ENCODE results near the gene NR1H2. TPM values are rescaled to one million over a fixed set of nuclear protein-coding genes. Genes with fewer than 3 reads are reported as not detected.
"Not testable (repeated sequence)": the region's sequence is repeated elsewhere in the genome, so short reads cannot be mapped to it uniquely, and the experiment has no call there.

NR1H2 gene
- total RNA-seq, 1 experiment from 2014 or later: 40.3 TPM

- DNase-seq (ENCODE audit: low read depth, low spot score); H3K9me3 ChIP-seq (ENCODE audit: control insufficient read depth in 1 of 2, insufficient read depth in 1 of 2, low read depth in 1 of 2, low read length in 2 of 2); H3K9me2 ChIP-seq (ENCODE audit: insufficient read depth); intact Hi-C loops (cut with micrococcal nuclease); H3K4me1 ChIP-seq (ENCODE audit: control insufficient read depth in 1 of 2, insufficient read depth in 2 of 2, low read length in 2 of 2); H3K4me3 ChIP-seq (replicated peaks in 1 of 2; ENCODE audit: low read depth in 1 of 2, low read length in 2 of 2); POLR2A ChIA-PET; H3K27ac ChIP-seq (ENCODE audit: low read depth, low read length); H3K27me3 ChIP-seq (ENCODE audit: insufficient read depth, low read length); CTCF ChIA-PET; ATAC-seq; BruUV-seq (replicated peaks); RAD21 ChIA-PET (ENCODE audit: low non-redundant PET in 1 of 2, low total read pairs in 2 of 2, uncharacterized antibody in 2 of 2, unreplicated experiment in 2 of 2); H3K4me2 ChIP-seq (ENCODE audit: low read length); H2AFZ ChIP-seq (ENCODE audit: low read depth, low read length, poor library complexity, severe bottlenecking); H4K20me1 ChIP-seq (ENCODE audit: insufficient read depth); H3K9ac ChIP-seq (ENCODE audit: low read length): not testable (repeated sequence)
- peaks cover 76% of the 10 kb centered on the region for H3K79me2 ChIP-seq (ENCODE audit: insufficient read depth, low read length)
- H3K36me3 ChIP-seq (ENCODE audit: control insufficient read depth in 1 of 2, insufficient read depth in 2 of 2, low read length in 2 of 2): peaks cover 8 to 27% of the 10 kb centered on the region in 2 experiments; a peak in 2 of 4 replicates
Measured at GRCh38 chr19:50390952-50391351, 14.7 kb downstream of the NR1H2 start.

- POLR2A ChIA-PET: interaction anchor here (1.0 kb wide), 1 partner anchor 188 kb away, joined by 3 read pairs; no protein-coding TSS in a partner anchor
Measured at GRCh38 chr19:50392759-50393158, 16.5 kb downstream of the NR1H2 start.

More at GRCh38 chr19:50392759-50393158, 16.5 kb downstream of the NR1H2 start:
- Histone ChIP-seq H3K9me3 (ENCODE audit: control insufficient read depth in 1 of 2, insufficient read depth in 1 of 2, low read depth in 1 of 2, low read length in 2 of 2) (no peaks in the 10 kb centered on the region), H3K9me2 (ENCODE audit: insufficient read depth) (no peaks in the 10 kb centered on the region), H3K27me3 (ENCODE audit: insufficient read depth, low read length) (no peaks in the 10 kb centered on the region), H3K79me2 (ENCODE audit: insufficient read depth, low read length) (peaks cover 69% of the 10 kb centered on the region), H3K9ac (ENCODE audit: low read length) (no peak overlapping the region), H3K27ac (ENCODE audit: low read depth, low read length) (no peak overlapping the region), H3K4me1 (ENCODE audit: control insufficient read depth in 1 of 2, insufficient read depth in 2 of 2, low read length in 2 of 2) (no peaks in the 10 kb centered on the region), H3K4me2 (ENCODE audit: low read length) (no peak overlapping the region), H2AFZ (ENCODE audit: low read depth, low read length, poor library complexity, severe bottlenecking) (no peak overlapping the region), H3K36me3 (ENCODE audit: control insufficient read depth in 1 of 2, insufficient read depth in 2 of 2, low read length in 2 of 2) (peaks cover 2 to 19% of the 10 kb centered on the region in 2 experiments; a peak in 2 of 4 replicates), H4K20me1 (ENCODE audit: insufficient read depth) (no peaks in the 10 kb centered on the region), H3K4me3 (replicated peaks in 1 of 2; ENCODE audit: low read depth in 1 of 2, low read length in 2 of 2) (no peak overlapping the region)
- TF ChIP-seq CEBPB (IDR thresholded peaks at IDR 0.05; ENCODE audit: low read depth) (no peak), EGR1 (IDR thresholded peaks at IDR 0.05; ENCODE audit: low read depth) (no peak), ZBTB33 (IDR thresholded peaks at IDR 0.05; ENCODE audit: extremely low read depth, insufficient replicate concordance, low read length) (no peak), POLR2A (IDR thresholded peaks at IDR 0.05; ENCODE audit: borderline replicate concordance, extremely low read depth, insufficient read depth, insufficient read length) (no peak), RAD21 (IDR thresholded peaks at IDR 0.05; ENCODE audit: low read depth) (no peak), EZH2phosphoT487 (IDR thresholded peaks at IDR 0.05; ENCODE audit: borderline replicate concordance) (no peak), FOSL1 (IDR thresholded peaks at IDR 0.05; ENCODE audit: low read depth) (no peak), ZFX (IDR thresholded peaks at IDR 0.05) (no peak), ELF1 (IDR thresholded peaks at IDR 0.05; ENCODE audit: borderline replicate concordance, low read depth) (no peak), CBX3 (IDR thresholded peaks at IDR 0.05; ENCODE audit: low read depth) (no peak)
- TF ChIP-seq, protein P1, sequence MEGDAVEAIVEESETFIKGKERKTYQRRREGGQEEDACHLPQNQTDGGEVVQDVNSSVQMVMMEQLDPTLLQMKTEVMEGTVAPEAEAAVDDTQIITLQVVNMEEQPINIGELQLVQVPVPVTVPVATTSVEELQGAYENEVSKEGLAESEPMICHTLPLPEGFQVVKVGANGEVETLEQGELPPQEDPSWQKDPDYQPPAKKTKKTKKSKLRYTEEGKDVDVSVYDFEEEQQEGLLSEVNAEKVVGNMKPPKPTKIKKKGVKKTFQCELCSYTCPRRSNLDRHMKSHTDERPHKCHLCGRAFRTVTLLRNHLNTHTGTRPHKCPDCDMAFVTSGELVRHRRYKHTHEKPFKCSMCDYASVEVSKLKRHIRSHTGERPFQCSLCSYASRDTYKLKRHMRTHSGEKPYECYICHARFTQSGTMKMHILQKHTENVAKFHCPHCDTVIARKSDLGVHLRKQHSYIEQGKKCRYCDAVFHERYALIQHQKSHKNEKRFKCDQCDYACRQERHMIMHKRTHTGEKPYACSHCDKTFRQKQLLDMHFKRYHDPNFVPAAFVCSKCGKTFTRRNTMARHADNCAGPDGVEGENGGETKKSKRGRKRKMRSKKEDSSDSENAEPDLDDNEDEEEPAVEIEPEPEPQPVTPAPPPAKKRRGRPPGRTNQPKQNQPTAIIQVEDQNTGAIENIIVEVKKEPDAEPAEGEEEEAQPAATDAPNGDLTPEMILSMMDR (IDR thresholded peaks at IDR 0.05 in 2 of 3, conservative IDR thresholded peaks at IDR 0.05 in 1 of 3; ENCODE audit: borderline replicate concordance in 1 of 3, insufficient read depth in 1 of 3, low read depth in 2 of 3, low read length in 2 of 3): no peak
- ChIA-PET CTCF (no interaction called here), RAD21 (ENCODE audit: low non-redundant PET in 1 of 2, low total read pairs in 2 of 2, uncharacterized antibody in 2 of 2, unreplicated experiment in 2 of 2) (no interaction called here)
- no peak for DNase-seq (ENCODE audit: low read depth, low spot score)
- no TSS peak for BruUV-seq (replicated peaks)
- no peak for ATAC-seq
- intact Hi-C loops (cut with micrococcal nuclease): no loop called here
